Stimulated activated CD4-positive, alpha-beta T cell treated with anti-CD3 and anti-CD28 coated beads, Interleukin-12 subunit alpha, Interleukin-12 subunit beta, amount 100 ng/mL, for 48 hours (primary cell): ENCODE data around the gene CLEC16A.

ENCODE experiments used
- DNase-seq, 3 donors: peaks; one replicate each; pipeline ENCODE4 v3.0.0-alpha.2; 2020; ENCODE audit warnings: low read depth in 2 of 3, low spot score in 1 of 3

The CLEC16A gene

GRCh38 chr16:11147754-11148444 is 203.5 kb downstream of the CLEC16A start:
- no peak for DNase-seq

GRCh38 chr16:11149011-11149616 is 204.8 kb downstream of the CLEC16A start:
- no peak for DNase-seq

DNA sequence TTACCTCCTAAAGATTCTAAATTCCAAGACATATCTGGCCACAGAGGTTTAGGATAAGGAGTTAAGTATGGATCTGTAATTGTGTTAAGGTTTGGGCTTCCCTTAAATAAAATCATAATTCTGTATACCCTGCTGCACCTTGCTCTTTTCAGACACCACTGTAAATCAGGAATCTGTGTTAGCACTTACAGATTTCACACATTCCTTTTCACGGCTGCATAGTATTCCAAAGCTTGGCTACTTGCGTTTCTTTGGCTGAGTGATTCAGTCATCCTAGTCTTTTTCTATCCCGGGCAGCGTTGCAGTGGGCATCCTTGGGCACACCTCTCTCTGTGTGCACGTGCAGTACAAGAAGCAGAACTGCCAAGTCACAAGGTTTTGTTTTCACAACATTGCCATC is 205.8 kb downstream of the CLEC16A start:
- DNase-seq, result no peak

DNA sequence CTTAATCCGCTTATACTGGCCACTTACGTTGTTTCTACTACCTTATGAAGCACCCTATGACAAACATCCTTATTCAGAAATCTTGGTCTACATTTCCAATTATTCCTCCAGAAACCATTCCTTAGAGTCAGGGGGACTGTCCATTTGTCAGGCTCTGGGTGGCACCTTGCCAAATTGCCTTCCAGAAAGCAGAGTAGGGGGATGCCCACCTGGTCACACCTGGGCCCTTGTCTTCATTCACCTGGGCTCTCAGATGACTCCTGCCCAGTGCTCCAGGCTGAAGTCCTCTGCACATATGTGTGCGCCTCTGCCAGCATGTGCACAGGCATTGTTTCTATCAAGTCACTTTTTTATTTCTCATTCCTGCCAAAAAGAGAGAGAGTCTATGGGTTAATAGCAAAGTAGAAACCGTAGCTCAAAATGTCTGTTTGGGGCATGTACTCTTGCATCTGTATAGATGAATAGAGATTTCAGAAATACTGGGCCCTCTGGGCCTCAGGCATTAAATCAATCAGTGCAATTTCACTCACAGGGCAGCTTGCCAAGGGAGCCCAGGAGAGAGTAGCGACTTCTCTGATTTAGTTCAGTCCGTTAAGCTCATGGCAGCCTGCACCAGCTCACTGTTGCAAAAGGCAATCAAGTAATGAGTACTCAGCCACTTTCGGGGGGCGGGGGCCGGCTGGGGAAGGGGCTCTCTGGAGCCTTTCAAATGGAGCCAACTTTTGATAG is 207.0 kb downstream of the CLEC16A start:
- DNase-seq, result no peak

- no peak for DNase-seq
Observed at GRCh38 chr16:11151885-11152629, 207.7 kb downstream of the CLEC16A start.

DNA sequence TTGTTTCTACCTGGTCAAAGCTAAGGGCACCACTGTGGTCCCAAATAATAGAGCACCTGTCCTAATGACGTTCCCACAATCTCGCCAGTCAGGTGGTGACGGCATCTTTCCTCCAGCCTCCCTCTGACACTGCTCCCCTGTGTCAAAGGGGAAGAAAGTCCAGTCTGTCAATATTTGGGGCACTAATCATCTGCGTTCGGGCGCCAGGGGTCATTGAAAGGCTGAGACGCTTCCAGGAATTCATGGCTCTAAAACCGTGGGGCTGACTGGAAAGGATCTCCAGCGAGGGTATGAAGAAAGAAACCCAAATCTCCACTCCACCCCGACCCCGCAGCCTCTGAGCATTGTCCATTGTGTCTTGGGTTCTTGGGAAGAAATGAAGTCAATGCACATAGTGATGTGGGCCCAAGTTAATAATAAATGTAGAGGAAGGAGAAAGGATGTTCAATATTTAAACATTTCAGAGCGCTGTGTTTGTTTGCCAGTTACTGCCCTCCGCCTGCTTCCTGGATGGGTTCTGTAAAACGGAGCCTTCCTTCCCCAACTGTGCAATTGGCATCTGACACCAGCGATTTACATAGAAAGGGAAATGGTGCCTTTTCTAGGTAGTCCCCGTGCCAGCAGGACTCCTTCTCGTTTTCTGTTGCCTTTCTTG is 208.4 kb downstream of the CLEC16A start:
- DNase-seq, result no peak

- peak in 1 of 3 donors; percentile 21 for DNase-seq
Observed at GRCh38 chr16:11155284-11155806, 211.0 kb downstream of the CLEC16A start.

DNA sequence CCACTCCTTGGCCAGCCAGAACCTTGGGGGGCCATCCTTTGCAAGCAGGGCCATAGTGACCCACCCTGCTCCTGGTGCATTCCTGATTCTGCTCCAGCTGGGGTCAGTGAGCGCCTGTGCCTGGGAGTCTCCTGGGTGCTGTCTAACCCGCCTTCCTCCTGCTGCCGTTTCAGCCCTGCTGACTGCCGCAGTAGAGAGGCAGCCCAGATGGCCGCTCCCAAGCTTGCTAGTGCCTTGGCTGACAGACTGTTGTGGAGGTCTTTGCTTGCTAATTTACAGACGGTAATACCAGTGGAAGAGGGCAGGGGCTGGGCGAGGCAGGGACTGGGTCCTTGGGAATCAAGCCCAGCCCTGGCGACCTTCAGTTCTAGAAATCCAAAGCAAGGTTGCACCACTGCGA is 212.0 kb downstream of the CLEC16A start:
- DNase-seq, result no peak

DNA sequence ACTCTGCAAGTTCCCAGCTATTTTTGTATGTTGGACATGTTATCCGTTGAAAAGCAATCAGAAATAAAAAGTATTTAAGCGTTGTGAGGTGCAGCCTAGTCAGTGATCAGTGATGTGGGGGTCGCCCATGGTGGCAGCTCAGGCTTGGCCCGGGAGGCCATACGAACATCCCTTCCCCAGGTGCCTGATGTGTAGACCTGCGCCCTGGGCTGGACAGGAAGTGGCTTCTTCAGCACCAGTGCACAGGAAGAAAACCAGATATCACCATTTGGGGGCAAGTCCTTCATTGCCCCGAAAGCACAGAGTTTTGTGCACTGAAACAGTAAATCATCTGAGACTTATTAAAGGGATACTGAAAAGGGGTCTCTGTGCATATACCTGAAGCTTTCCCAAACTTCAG is 212.8 kb downstream of the CLEC16A start:
- DNase-seq, result no peak

DNA sequence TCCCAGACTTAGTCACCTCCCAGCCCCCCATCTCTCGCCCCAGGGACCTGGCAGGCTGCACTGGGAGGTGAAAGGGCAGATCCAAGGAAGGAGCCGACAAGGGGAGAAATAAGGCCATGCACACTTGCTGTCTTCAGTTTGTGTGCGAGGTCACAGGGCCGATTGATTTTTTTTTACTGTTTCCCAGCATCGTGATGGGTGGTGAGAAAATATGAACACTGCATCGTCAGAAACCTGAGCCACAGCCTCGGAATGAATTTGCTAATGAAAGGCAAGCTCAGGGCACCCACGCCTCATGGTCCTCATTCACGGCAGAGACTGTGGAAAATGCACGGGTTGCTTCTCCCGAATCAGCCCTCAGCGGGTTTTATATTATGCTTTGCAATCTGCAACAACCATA is 213.7 kb downstream of the CLEC16A start:
- no peak for DNase-seq

DNA sequence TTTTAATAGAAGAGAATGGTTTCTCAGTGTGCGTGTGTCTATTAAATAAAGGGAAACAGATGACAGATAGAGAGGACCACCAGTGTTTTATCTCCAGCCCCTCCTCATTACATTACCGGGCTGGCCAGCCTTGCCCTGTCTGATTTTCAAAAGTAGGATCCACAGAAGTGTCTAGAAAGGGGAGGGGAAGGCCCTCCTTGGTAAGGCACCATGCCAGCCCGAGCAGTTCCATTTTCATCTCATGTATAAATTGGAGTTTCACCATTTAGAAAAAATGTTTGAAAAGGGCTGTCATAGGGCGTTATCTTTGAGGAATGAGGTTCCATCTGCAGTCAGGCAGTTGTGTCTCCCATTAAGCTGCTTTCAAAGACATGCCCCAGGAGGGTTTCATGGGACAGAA is 214.9 kb downstream of the CLEC16A start:
- no peak for DNase-seq

- peak in 1 of 3 donors; percentile 43 for DNase-seq
Observed at GRCh38 chr16:11160676-11161115, 216.3 kb downstream of the CLEC16A start.

DNA sequence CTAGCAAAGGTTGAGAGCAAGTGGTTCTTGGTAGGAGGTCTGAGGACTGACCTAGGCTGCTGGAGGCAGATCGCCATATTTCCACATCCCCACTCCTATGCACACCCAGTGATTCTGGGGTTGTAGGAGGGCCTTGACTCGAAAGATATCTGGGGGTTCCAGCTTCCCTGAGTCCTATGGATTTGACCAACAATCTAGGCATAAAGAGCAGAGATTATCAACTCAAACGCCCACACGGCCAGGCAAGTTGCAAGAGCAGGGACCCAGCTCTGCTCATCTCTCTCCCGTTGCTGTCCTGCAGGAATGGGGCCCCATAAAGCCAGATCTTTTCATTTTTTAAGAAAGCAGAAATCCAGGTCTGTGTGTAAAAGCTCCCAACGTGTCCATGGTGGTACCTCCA is 217.1 kb downstream of the CLEC16A start:
- no peak for DNase-seq

- no peak for DNase-seq
Observed at GRCh38 chr16:11161974-11162373, 217.6 kb downstream of the CLEC16A start.

- no peak for DNase-seq
Observed at GRCh38 chr16:11162586-11163268, 218.4 kb downstream of the CLEC16A start.

DNA sequence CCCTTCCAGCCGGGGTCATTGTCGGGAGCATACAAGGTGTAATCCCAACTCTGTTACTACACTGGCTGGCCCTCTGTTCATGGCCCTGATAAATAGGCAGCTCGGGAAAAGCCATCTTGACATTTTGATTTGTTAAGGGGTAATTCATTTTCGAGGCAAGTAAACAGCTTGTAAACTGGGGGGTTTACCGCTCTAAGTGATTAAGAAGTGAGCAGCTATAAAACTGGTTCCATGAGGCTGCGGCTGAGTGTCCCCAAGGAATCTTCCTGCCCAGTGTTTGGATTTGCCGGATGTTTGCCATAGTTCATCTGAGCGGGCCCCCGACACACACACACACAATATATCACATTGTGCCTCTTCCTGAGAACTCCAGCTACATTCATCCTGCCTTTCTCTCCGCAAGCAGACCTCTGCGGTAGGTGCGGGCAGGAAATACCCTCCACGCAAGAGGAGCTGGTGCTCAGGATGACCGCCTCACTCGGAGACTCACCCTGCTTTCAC is 219.4 kb downstream of the CLEC16A start:
- no peak for DNase-seq

DNA sequence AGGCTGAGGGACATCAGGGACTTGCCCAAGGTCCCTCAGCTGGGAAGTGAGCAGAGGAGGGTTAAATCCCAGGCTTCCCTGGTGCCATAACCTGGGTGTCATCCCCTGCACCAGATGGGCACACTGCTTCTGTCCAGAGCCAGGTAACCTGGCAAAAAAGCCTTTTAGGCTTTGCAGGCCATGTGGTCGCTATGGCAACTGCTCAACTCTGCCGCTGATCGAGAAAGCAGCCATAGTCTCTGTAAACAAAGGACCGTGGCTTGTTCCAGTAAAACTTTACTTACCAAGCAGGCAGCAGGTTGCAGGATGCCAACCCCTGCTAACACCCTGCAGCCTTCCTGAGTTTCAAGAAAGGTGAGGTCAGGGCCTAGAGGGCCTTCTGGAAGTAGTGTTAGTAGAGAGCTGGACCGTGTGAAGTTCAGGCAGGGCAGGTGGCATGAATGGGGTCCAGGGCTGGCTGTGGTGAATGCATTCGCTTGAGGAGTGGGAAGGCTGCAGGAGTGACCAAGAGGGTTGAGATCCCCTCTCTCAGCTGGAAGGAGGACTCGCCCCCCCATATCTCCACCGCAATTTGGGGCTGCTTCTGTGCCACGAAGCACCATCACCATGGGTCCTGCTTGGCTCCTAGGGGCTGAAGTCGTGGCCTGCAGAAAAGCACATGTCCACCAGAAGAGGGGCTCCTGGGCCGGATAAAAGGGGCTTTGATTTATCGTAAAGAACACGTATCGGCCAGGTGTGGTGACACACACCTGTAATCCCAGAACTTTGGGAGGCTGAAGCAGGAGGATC is 220.3 kb downstream of the CLEC16A start:
- DNase-seq, result no peak

DNA sequence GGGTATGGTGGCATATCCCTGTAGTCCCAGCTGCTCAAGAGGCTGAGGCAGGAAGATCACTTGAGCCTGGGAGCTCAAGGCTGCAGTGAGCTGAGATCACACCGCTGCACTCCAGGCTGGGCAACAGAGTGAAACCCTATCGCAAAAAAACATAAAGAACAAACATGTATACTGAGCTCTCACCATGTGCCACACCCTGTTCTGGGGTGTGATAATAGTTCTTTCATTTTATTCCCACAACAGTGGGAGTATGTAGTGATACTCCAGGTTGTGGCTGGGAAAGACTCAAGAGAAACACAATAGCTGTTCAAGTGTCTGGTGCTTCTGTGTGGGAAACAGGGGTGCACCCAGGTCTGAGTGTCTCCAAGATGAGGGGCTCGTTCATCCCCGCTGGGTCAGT is 221.0 kb downstream of the CLEC16A start:
- DNase-seq, result no peak
